ENCODE measurements around the gene BCL2L15. TPM values are rescaled to one million over a fixed set of nuclear protein-coding genes. Genes with fewer than 3 reads are reported as not detected.

The BCL2L15 gene
- total RNA-seq, 1 donor from 2014 or later, result 1.8 TPM

DNA sequence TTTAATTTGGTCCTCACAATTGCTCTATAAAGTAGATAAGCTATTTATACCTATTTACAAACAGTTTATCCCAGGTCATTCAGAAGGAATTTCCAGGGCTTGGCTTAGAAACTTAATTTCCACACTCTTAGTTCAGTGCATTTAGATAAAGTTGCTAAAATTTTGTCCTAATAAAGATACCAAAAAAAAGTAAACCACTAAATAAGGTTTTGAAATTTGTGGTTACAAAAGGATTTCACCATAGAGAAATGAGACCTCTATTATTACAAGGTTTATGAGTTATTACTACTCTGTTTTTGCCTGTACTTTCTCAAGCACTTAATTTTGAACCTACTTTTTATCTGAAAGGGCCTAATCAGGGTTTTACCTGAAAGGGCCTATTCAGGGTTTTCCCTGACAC lies 38.3 kb downstream of the BCL2L15 start:
- Mint-ChIP-seq H3K4me3 (ENCODE audit: unreplicated experiment) (no peak overlapping the region), H3K27ac (ENCODE audit: unreplicated experiment) (no peak overlapping the region), H3K27me3 (ENCODE audit: unreplicated experiment) (no peaks in the 10 kb centered on the region), H3K36me3 (ENCODE audit: unreplicated experiment) (no peaks in the 10 kb centered on the region), H3K9me3 (ENCODE audit: unreplicated experiment) (no peaks in the 10 kb centered on the region), H3K4me1 (ENCODE audit: low read depth, unreplicated experiment) (no peaks in the 10 kb centered on the region)
- TF ChIP-seq, protein P1, sequence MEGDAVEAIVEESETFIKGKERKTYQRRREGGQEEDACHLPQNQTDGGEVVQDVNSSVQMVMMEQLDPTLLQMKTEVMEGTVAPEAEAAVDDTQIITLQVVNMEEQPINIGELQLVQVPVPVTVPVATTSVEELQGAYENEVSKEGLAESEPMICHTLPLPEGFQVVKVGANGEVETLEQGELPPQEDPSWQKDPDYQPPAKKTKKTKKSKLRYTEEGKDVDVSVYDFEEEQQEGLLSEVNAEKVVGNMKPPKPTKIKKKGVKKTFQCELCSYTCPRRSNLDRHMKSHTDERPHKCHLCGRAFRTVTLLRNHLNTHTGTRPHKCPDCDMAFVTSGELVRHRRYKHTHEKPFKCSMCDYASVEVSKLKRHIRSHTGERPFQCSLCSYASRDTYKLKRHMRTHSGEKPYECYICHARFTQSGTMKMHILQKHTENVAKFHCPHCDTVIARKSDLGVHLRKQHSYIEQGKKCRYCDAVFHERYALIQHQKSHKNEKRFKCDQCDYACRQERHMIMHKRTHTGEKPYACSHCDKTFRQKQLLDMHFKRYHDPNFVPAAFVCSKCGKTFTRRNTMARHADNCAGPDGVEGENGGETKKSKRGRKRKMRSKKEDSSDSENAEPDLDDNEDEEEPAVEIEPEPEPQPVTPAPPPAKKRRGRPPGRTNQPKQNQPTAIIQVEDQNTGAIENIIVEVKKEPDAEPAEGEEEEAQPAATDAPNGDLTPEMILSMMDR (IDR thresholded peaks at IDR 0.05; ENCODE audit: partially characterized antibody, unreplicated experiment), result no peak
- no peak for DNase-seq

DNA sequence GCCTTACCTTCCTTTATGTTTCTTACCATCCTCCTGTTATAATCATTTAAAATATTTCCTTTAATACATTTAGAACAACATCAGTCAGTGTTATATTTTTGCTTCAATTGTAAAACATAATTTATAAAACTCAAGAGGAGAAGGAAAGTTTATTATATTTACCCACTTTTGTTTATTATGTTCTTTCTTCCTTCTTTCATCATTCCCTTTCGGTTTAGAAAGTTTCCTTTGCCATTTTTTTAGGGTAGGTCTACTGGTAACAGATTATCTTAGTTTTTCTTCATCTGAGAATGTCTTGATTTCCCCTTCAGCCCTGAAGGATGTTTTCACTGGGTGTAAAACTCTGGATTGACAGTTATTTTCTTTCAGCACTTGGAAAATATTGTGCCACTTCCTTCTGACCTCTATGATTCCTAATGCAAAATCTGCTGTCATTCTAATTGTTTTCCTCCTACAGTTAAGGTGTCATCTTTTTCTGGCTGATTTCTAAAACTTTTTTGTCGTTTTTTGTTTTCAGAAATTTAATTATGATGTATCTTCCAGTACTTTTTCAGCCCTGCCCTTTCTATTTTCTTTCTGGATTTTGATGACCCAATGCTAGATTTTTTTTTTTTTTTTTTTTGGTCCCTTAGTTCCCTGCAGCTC lies 40.9 kb downstream of the BCL2L15 start:
- H3K9me3 Mint-ChIP-seq (ENCODE audit: unreplicated experiment), result no peaks in the 10 kb centered on the region
- H3K4me3 Mint-ChIP-seq (ENCODE audit: unreplicated experiment), result no peak overlapping the region
- no peaks in the 10 kb centered on the region for H3K27me3 Mint-ChIP-seq (ENCODE audit: unreplicated experiment)
- TF ChIP-seq, protein P1 (IDR thresholded peaks at IDR 0.05; ENCODE audit: partially characterized antibody, unreplicated experiment), result no peak
- no peaks in the 10 kb centered on the region for H3K36me3 Mint-ChIP-seq (ENCODE audit: unreplicated experiment)
- H3K4me1 Mint-ChIP-seq (ENCODE audit: low read depth, unreplicated experiment), result no peaks in the 10 kb centered on the region
- H3K27ac Mint-ChIP-seq (ENCODE audit: unreplicated experiment), result no peak overlapping the region
- DNase-seq, result no peak

DNA sequence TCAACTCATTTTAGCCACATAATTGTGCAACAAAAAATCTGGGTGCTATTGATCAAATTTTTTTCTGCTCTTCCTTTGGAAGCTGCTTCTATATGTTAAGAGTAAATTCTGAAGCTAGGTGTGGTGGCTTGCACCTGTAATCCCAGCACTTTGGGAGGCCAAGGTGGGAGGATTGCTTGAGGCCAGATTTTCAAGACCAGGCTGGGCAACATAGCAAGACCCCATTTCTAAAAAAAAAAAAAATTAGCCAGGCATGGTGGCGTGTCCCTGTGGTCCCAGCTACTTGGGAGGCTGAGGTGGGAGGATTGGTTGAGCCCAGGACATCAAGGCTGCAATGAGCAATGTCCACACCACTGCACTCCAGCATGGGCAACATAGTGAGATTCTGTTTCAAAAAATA lies 50.8 kb downstream of the BCL2L15 start:
- TF ChIP-seq, protein P1 (IDR thresholded peaks at IDR 0.05; ENCODE audit: partially characterized antibody, unreplicated experiment), result no peak
- H3K4me1 Mint-ChIP-seq (ENCODE audit: low read depth, unreplicated experiment), result no peaks in the 10 kb centered on the region
- no peak overlapping the region for H3K4me3 Mint-ChIP-seq (ENCODE audit: unreplicated experiment)
- H3K27me3 Mint-ChIP-seq (ENCODE audit: unreplicated experiment), result peaks cover 1% of the 10 kb centered on the region
- no peaks in the 10 kb centered on the region for H3K36me3 Mint-ChIP-seq (ENCODE audit: unreplicated experiment)
- H3K9me3 Mint-ChIP-seq (ENCODE audit: unreplicated experiment), result peaks cover 4% of the 10 kb centered on the region
- DNase-seq, result no peak
- no peak overlapping the region for H3K27ac Mint-ChIP-seq (ENCODE audit: unreplicated experiment)

DNA sequence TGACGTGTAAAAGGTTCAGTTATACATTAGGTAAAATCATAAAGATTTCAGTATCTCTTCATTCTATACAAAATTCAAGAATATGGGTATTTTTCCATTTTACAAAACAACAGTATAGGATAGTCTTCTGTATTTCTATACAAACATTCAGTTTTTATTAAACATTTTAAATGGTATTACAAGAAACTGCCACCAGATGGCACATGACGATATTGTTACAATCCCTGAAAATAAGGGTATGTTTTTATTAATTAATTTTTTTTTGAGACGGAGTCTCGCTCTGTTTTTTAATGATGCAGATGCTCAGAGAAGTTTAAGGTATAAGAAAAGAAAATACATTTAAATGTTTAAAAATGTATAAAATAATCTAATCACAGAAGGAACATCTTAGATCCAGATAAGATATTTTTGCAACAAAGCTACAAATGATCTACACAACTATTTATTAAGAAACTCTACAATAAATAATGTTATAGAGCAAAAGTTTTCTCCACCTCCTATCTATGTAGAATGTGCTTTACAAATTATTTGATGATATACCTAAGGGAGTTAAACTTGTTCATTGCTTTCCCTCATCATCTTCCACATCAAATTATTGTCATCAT lies 51.6 kb downstream of the BCL2L15 start:
- Mint-ChIP-seq H3K9me3 (ENCODE audit: unreplicated experiment) (peaks cover 1% of the 10 kb centered on the region), H3K27me3 (ENCODE audit: unreplicated experiment) (peaks cover 1% of the 10 kb centered on the region), H3K27ac (ENCODE audit: unreplicated experiment) (no peak overlapping the region), H3K36me3 (ENCODE audit: unreplicated experiment) (no peaks in the 10 kb centered on the region), H3K4me3 (ENCODE audit: unreplicated experiment) (no peak overlapping the region), H3K4me1 (ENCODE audit: low read depth, unreplicated experiment) (no peaks in the 10 kb centered on the region)
- DNase-seq, result no peak
- TF ChIP-seq, protein P1 (IDR thresholded peaks at IDR 0.05; ENCODE audit: partially characterized antibody, unreplicated experiment), result peak; percentile 78

DNA sequence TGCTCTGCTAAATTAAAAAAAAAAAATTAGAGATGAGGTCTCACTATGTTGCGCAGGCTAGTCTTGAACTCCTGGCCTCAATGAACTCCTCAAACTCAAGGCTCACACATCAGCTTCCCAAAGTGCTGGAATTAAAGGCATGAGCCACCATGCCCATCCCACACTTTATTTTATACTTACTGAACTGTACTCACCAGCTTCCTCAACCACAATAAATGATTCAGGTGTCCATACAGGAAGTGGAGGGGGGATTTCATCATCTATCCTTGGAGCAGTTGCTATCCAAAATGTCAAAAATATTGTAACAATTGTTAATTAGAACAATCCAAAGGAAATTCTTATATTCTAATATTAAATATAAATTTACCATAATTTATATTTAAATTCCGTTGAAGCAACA lies 52.7 kb downstream of the BCL2L15 start:
- Mint-ChIP-seq H3K27me3 (ENCODE audit: unreplicated experiment) (peaks cover 1% of the 10 kb centered on the region), H3K4me3 (ENCODE audit: unreplicated experiment) (no peak overlapping the region), H3K4me1 (ENCODE audit: low read depth, unreplicated experiment) (no peaks in the 10 kb centered on the region), H3K27ac (ENCODE audit: unreplicated experiment) (no peak overlapping the region), H3K9me3 (ENCODE audit: unreplicated experiment) (peaks cover 1% of the 10 kb centered on the region), H3K36me3 (ENCODE audit: unreplicated experiment) (no peaks in the 10 kb centered on the region)
- TF ChIP-seq, protein P1 (IDR thresholded peaks at IDR 0.05; ENCODE audit: partially characterized antibody, unreplicated experiment), result no peak
- DNase-seq, result no peak
